Femur (tissue), 1 donor: Measurements from ENCODE around the gene CHST8.
A peak's percentile ranks its signal among the peaks of the same experiment; 100 is the strongest.

Experiments used
- DNase-seq: peaks from one replicate; pipeline ENCODE4 v3.0.0-alpha.2; 2017

CHST8 gene

DNA sequence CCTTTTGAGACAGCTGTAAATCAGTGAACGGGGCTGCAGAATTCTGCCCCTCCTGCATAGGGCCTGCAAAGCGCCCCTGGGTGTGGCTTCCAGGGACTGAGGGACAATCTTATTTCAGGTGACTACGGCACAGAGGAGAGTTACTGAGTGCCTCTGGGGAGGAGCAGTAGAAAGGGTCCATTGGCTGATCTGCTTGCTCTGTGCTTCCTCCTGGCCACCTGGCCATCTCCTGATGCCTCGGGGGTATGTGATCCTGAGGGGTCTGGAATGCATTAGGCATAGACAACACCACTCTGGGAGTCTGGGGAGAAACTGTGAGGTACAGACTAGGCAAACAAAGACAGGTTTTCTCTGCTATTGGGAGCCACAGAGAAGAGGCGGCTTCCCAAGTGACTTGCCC is 177.7 kb downstream of the CHST8 start:
- no peak for DNase-seq

DNA sequence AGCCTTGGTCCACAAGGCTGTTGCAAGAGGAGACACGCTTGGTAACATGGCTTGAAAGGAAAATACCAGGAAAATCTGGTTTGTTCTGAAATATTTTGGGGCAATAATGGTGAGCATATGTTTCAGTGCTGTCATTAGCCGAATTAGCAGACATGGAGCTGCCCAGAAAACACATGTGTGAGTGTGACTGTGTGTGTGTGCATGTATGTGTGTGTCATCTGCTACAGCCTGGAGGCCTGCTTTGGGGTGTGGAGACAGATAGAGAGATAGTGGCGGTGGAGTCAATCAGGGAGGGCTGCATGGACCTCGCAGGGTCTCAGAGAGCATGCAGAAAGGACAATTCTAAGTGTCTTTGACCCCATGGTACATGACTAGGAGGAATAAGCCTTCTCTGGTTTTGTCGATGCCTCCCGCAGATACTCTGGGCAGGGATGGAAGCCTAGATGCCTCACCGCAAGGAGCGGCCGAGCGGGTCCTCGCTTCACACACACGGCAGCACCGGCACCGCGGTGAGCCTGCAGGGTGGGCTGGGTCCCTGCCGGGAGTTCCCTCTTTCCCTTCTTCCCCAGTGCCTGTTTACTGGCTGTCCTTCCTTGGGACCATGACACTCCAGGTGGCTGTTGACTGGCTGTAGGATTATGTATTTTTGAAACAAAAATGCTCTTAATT is 178.4 kb downstream of the CHST8 start:
- no peak for DNase-seq

DNA sequence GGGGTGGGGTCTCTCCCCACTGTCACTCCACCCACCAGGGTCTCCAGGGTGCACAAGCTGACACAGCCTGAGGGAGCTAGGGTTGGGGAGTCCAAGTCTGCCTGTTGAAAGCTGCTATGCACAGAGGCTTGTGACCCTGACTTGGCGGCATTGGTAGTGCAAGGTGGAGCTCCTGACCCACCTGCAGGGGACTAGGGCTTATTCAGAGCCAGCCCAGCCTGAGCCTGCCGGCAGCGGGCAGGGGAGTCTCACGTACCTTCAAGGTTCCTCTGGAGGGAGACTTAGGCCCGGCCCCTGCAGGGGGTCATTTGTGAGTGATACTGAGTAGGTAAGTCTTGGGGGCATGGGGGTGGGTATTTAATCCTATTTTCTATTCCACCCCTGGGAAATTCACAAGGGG is 179.7 kb downstream of the CHST8 start:
- DNase-seq: no peak

DNA sequence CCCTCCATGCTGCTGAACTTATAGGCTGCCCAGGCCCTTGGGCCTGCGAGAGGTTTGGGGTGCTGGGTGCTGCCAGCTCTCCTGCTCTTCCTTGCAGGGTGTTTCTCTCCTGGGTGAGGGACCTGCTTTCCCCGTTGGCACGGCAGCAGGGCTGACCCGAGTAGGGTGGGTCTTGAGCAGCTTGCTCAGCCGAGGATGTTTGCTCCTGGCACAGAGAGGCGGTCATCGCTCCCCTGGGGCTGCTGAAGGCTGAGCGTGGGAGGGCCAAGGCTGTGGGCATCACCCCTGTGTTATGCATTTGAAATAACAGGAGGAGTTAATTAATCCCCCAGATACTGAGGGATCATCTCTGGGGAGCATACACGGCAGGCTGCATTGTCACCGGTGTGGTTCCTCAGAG is 180.2 kb downstream of the CHST8 start:
- DNase-seq: no peak

DNA sequence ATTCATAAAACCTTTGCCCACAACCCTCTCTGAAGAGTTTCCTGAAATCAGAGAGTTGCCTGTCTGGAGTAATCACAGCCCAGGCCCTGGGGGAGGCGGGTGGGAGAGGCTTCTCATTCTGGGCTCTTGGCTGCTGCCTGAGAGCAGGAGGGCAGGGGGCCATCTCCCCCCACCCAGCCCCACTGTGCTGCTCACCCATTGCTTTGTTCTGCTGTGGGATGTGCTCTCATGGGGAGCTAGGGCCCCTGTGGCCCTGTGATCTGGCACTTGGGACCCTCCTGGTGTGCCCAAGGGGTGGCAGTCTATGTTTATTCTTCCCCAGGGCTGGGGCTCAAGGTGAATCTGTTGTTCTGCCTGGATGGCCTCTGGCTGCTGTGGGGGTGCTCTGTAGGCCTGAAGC is 181.0 kb downstream of the CHST8 start:
- DNase-seq: no peak

DNA sequence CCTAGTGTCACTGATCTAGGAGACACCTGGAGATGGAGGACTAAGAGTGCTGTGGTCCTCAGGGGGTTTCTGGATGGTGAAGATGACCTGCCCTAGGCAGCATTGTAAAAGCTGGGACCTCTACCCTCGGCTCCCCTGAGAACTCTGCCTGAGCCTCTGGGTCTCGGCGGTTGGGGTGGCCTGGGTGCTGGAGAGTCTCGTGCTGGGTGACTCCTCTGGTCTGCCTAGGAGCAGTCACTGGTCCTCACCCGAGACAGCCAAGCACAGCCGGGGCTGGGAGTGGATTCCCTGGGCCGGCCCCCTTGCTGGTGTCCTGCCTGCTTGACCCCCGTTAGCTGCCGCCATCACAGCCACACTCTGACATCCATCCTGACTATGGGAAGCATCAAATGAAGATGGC is 181.6 kb downstream of the CHST8 start:
- no peak for DNase-seq

DNA sequence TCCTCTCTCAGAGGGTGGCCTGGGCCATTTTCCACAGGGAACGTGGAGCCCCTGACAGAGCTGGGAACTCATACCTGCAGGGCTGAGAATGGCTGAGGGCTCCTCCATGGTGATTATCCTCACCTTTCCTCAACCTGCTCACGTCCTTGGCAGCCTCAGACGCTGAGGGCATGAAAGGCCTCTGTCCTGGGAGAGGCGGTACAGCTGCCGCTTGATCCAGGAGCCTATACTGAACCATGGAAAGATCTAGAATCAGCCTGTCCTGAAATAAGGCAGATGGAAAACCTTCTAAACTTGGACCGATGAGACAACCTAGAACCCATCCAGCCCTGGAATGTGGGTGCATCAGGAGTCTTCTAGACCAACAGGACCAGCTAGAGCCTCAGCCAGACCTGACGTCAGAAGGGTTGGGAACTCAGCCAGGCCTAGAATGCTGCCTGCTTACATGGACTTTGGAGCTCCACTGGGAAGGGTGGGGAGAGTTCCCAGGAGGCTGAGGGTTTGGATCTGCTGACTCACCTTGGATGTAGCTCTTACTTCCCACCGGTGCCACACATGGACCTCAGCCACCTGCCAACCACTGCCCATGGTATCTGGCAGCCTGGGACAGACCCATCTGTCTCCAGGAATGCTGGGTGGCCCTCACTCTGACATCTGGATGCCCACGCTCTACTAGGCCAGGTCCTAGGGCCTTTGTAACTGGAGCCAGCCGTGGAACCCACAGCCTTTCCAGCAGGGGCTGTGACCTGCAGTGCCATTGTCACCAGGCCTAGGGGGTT is 182.5 kb downstream of the CHST8 start:
- DNase-seq: peak; percentile 58

DNA sequence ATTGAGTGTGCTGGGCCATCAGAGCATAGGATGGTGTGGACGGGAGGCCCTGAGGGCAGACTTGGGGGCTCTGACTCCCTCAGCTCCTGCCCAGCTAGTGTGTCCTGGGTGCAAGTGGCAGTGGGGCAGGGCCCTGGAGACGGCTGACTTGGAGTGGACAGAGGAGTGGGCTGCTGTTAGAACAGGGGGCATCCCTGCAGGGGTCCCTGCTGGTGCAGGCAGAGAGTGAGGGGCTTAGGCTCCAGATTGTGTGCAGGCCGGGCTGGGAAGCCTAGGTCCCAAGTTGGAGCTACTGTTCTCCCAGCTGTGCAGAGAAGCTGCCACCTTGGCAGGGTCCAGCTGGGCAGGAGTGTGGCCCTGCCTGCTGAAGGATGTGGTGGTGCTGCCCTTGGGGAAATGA is 183.6 kb downstream of the CHST8 start:
- no peak for DNase-seq

DNA sequence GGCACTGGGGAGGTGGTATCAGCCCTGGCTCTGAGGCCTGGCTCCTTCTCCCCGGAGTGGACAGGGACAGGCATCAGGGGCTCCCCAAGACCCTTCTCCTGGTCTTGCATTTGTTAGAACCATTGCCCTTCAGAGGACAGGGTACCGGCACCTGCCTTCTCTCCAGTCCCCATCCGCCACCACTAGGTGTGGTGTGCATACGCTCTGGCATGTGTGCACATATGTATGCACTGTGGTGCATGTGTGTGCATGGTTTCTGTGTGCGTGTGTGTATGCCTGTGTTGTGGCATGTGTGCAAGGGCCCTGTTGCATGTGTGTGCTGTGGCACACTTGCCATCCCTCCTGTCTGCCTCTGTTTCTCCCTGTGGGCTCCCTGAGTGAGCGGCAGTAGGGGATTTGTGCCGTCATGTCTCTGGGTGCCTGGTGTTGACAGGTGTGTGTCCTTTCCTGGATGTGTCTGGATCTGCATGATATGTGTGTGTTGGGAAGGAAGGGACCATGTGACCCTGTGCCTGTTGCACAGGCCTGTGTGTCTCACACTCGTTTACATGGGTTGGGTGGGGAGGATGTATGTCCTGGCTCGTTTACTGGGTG is 184.2 kb downstream of the CHST8 start:
- no peak for DNase-seq

DNA sequence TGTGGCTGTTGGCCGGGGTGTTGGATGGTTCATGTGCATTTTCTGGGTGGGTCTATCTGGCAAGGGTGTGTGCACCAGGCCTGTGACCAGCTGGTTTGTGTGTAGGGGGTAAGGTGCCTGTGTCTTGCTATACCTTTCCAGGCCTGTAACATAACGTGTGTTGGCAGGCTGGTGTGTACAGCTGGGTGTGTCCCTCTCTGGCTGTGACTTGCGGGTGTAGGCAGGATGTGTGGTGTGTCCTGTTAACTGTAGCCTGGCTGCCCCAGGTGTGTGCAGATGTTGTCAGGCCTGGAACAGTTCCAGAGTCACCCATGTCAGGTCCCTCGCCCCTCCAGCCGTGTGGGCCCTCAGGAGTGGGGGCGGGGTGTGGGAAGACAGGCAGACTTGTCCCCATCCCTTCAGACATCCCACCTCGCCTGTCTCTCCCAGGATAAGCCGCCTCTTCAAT is 184.7 kb downstream of the CHST8 start:
- DNase-seq: no peak

DNA sequence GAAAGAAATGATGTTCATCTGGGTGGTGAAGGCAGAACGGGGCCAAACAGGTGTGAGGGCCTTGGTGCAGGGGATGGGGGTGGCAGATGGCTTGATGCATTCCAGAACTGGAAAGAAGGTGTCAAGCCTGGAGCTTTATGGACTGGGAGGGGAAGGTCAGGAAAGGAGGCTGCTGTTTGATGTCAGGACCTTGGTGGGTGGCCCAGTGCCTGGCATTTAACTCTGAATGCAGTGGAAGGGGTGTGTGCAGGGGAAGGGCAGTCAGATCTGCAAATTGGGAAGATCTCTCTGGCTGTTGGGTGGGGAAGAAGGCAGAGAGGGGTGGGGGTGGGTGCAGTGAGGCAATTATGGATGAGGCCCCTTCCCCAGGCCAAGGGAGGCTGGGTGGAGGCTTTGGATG is 186.6 kb downstream of the CHST8 start:
- DNase-seq: no peak

DNA sequence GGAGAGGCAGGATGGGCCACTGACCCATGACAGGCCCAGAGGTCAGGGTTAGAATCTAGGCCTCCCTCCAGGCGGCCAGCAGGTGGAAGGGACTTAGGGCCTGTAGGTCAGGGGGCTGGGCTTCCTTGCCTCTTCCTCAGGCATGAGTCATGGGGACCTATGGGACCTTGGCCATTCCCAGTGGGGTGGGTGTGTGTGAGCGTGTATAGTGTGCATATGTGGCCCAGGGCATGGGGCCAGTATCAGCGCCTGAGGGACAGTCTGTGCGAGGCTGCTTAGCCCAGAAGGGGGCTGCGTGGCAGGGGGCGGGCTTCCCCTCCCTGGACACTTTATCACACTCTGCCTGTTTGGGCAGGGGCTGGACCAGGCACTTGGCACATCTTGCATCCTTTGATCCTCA is 188.2 kb downstream of the CHST8 start:
- DNase-seq: peak; percentile 15

DNA sequence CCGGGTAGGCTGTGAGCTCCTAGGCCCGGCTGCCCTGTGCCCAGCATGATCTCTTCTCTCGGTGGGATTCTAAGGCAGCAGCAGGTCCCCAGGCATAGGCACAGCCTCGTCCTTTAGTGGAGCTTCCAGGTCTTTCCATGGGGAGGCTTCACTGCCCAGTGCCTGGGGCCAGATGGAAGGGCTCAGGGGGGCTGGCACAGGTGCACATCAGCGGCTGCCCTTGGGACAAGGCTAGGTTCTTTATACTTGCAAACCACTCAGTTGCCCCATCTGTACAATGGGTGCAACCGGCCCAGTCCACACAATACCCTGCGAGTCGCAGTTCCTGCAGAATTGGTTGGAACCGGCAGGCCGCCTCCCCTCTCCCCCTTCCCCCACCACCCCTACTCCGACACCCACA is 189.1 kb downstream of the CHST8 start:
- no peak for DNase-seq

DNA sequence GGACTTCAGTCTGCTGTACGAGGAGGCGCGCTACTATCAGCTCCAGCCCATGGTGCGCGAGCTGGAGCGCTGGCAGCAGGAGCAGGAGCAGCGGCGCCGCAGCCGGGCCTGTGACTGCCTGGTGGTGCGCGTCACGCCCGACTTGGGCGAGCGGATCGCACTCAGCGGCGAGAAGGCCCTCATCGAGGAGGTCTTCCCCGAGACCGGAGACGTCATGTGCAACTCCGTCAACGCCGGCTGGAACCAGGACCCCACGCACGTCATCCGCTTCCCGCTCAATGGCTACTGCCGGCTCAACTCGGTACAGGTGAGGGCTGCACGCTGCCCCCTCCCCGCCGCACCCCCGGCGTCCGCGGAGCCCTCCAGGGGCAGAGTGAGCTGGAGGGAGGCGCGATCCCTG is 189.5 kb downstream of the CHST8 start:
- DNase-seq: no peak

DNA sequence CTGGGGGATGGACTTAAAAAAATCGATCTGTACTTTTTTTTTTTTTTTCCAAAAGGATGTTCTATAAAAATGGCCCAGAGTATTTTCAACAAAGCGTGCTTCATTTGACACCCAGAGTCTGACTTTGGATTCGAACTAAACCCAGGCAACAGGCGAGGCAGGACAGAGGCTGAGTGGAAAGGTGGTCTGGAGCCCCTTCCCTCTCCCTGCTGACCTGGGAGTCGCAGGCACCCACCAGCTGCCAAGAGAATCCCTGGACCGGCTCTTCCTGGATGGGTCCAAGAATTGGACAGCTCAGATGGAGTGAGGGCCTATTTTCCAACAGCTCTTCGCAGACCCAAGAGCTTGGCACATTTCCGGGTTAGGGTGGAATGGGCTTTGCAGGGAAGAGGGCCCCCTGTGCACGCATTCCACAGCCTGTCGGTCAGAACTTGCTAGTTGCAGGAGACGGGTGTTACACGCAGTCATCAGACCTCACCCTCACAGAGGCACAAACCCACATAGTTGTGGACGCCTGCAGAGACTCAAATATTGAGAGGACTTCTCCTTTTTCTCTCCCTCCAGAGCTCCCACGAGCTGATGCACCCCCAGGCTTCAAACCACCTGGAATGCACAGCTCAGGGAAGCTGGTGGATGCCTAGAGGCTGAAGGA is 190.1 kb downstream of the CHST8 start:
- DNase-seq: no peak

DNA sequence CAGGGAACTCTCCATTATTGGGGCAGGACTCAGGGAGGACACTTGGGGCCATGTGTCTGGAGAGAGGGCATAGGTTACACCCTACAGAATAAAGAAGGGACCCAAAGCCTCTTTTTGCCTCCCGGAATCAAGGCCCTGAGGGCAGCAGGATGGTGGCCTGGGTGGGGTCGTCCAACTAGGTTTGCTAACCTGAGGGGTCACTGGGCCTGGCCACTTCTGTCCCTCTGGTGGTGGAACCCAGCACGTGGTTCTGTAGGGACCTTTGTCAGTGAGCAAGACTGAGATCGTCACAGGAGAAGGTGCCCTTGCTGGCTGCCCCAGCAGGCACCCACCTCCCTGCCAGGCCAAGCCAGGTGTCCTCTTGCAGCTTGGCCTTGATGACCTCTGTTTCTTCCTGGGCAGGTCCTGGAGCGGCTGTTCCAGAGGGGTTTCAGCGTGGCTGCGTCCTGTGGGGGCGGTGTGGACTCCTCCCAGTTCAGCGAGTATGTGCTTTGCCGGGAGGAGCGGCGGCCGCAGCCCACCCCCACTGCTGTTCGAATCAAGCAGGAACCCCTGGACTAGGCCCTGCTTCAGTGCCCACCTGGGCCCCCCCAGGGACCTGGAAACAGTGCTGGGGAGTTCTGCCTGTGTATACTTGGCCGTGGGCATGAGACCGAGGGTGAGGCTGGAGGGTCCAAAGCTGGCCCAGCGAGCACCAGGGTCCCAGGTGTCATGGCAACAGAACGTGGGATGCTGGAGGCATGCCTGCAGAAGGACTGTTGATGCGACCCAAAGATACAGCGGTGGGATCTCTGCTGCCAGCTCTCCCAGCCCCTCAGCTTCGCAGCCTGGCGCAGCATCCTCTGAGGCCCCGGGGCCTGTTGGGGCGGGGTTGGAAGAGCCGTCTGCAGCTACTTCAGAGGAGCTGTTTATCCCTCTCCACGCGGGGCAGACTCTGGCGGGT is 190.9 kb downstream of the CHST8 start:
- DNase-seq: peak; percentile 22

DNA sequence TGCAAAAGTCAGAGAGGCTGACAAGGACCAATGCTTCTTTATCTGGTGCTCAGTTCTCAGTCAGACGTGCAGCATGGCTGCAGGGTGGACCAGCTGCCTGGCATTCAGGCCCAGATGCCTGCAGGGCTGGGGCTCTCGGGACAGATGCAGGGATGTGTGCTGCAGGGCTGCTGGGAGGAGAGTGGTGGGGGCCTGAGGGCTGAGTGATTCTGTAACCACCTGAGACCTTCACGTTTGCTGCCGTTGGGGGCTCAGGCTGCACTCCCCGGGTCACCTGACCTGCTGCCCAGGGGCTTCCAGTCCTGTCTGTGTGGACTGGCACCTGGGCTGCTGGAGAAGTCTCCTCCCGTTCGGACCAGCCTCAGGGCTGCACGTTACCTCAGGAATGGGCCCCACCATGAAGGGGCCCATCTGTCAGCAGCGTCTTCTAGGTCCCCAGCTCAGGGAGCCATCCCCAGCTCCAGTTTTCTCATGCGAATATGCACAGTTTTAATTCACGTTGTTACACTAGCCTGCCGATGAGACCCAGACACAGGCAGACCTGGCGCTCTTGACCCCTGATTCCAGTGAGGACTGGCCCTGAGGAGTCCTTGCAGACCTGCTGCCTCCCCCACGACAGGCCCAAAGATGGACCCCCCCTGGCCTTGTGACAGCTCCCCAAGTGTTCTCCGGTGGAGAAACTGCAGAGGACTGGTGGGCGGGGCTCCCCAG is 191.8 kb downstream of the CHST8 start:
- no peak for DNase-seq

DNA sequence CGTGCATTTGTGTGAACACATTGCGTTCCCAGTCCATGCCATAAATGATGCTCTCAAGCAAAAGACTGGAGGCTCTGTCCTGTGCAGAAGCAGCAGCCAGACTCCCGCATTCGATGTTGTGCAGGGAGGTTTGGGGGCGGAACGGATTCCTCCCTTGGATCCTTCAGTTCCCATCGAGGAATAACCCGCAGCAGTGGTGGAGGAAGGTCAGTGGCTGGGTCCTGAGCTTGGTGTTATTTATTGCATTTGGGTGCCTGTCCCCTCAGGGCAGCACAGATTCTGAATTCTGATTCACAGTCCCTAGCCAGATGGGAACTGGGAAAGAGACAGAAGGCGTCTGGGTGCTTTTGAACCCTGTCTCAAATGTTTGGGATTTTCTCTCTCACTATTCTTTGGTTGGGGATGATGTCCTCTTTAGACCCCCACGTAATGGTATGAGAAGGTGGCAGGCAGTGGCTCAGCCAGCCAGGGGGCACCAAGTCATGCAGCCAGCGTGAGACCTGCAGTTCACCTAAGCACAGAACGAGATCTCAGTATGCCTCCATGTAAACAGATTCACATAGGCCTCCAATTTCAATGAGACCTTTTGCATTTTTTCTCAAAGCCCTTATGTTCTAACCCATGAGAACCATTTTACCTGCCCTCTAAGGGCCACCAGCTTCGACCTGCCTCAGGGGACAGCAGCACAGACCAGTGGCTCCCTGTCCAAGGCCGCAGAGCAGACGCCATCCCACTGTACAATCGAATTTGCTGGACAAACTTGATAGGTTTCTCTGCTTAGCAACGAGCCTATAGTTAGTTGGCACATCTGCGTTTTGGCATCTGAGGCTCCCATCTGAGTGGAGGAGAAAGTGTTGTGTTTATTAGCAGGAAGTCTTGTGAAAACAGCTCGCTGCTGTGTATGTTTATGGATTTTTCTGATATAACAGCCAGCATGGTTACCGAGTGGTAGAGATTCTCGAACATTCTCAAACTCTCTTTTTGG is 192.7 kb downstream of the CHST8 start:
- no peak for DNase-seq

DNA sequence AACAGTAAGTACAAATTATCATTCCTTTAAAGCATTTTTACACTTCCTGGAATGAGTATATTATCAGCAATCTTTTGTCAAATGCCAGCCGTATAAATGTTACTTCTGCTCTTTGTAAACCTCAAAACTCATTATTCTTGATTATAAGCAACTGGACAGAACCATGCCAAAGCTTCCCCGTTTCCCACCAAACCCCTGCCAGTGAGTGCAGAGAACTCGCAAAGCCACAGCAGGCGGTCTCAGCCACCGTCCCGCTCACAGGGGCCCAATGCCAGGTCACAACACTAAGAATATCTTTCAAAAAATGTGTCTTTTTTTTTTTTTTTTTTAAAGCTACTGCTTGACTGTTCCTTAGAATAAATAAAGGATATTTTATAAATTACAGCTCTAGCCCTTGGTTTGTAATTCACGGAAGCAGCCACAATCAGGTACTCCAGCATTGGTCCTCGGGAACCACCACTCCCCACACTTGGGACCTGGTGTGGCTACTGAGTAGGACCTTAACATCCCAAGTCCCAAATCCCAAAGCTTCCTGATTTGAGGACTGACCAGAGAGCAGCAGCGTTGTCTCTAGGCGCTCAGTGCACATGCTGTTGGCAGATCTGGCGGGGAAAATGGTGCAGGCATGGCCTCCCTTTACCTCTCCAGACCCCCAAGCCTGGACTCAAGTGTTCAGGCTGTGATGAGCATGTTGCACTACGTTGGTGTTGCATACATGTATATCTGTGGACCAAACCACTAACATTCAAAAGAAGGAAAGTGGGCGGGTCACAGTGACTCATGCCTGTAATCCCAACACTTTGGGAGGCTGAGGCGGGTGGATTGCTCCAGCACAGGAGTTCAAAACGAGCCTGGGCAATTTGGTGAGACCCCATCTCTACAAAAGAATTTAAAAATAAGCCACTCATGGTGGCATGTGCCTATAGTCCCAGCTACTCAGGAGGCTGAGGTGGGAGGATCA is 193.9 kb downstream of the CHST8 start:
- DNase-seq: peak; percentile 36
